ENCODE data around the gene ZNF366.

Gene ZNF366

DNA sequence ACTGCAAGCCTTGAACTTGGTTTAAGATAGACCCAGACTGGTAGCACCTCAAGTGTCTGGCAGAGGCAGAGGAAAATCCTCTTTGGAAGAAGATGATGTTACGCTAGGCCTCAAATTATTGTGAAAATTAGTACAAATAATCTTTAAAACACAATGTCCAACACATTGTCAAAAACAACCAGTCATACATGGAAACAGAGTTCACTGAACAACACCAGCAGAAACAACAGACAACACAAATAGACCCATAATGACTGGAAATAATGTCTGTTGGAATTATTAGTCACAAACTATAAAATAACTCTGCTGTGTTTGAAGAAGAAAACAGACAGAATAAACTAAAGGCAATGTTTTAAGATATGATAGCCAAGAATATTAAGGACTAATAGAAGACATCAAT, 15.4 kb upstream of the ZNF366 start:
- no peak for DNase-seq

DNA sequence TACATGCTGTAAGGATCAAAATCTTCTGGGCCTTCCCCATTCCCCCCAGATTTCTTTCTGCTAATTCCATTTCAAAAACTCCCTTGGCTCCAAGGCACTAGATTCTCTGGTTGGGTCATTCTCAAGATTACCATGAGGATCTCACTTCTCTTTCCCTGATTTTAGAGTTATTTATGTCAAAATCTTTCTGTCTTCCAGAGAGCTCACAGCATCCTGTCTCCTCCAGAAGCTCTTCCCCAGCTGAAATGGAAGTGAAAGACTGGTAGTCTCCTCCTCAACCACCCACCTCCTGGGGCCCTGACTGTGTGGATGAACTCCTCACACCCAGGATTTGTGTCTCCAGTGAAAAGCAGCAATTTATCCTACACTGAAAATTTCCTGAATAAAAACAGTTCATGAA, 11.9 kb upstream of the ZNF366 start:
- DNase-seq: no peak

DNA sequence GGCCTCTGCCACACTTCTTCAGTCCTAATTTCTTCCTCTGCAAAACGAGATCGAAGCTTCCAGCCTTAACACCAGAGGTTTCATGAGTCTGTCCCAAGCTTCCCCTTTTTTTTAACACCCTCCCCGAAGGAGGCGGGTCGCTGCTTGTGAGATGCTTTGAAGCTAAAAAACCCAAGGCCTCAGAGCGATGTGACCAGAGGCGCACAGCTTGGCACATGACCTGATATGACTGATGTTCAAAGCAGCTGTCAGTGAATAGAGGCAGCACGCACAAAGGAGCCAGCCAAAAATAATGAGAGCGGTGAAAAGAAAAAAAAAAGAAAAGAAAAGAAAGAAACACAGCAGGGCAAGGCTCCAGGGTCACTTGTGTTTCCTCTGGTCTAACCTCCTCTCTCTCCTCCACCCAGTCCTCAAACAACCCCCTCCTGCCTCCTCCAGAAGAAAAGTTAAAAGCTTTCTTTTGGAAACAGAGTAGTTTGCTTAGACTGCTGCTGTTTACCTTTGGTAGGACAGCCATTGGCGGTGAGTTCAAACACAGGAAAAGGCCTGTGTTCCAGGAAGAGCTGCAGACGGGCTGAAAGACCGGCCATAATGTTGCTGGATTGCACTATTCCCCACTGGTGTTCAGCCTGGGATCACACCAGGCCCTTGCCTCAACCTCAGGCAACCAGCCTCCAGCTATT, 10.9 kb upstream of the ZNF366 start:
- DNase-seq: peak in 4 of 51 donors; percentile 1 to 13 (median 7)

DNA sequence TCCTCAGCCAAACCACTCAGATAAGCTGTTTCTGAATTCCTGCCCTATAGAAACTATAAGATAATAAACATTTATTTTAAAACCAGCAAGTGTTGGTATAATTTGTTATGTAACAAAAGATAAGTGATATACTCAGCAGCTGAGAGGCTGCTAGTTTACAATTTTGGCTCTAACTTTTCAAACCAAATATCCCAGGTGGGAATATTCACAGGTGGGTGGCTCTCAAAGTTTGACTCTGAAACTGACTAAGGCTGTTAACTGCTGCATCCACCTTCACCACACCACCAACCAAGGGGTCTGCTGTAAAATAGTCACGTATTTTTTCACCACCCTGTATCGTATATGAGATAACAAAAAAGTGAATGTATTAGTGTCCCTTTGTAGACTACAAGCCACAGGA, 9.7 kb upstream of the ZNF366 start:
- DNase-seq: no peak

DNA sequence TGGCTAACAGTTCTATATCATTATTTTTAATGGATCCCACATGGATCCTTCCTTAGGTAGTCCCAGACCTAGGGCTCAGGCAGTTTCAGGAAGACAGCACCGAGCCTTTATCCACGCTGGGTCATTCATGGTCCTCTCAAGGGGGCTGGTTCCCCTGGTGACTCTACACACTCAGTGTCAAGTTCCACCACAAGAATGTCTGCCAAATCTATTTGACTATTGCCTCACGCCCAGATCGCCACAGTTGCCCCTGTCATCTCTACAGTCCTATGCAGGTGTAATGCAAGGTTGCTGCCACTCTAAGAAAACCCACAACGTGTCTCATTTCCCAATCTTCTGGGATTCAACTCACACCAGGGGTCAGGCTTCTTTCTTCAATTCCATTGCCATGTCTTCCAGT, 8.0 kb upstream of the ZNF366 start:
- no peak for DNase-seq

DNA sequence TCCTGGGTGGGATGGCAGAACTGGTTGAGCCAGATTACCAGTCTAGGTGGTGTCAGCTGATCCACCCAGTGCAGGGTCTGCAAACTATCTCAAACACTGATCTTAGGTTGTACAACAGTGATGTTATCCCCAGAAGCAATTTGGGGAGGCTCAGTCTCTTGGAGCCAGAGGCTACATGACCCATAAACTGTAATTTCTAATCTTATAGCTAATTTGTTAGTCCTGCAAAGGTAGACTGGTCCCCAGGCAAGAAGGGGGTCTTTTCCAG, 5.3 kb upstream of the ZNF366 start:
- no peak for DNase-seq

DNA sequence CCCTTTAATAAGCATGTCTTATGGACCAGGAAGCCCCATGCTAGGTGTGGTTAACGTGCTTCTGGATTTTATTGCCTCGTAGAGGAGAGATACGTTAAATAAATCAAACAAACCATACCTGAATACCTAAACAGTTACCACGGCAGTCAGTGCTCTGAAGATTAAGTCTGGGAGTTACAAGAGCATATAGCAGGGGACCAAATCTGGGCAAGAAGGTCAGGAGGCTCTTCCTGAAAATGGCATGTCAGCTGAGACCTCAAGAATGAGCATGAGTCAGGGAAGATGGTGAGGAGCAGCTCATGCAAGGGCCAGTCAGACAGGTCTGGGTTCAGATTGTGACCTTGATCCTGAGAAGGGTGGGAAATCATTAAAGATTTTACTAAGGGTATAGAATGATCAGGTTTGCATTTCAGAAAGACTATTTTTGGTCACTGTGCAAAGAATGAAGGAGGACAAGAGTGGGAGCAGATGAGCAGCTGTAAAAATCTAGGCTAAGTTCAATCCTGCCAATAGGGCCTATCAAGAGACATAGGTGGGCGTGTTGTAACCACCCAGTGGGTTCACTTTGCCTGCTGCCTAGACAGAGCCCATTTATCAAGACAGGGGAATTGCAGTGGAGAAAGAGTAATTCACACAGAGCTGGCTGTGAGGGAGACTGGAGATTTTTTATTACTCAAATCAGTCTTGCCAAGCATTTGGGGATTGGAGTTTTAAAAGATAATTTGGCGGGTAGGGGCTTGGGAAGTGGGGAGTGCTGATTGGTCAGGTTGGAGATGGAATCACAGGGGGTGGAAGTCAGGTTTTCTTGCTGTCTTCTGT, 4.8 kb upstream of the ZNF366 start:
- no peak for DNase-seq

DNA sequence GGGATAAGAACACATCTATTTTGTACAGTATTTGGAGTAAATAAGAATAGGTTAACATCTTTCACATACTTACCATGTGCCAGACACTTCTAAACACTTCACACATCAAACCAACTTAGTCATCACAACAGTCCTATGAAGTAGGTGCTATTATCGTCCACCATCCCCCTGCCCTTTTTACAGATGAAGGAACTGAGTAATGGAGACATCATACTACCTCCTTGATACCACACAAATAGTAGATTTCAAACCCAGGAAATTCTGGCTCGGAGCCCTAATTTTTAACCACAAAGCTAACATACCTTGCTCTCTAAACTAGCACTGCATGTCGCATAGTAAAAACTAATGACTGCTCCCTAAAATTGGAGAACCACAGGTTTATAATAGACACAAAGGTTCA, 4.2 kb upstream of the ZNF366 start:
- no peak for DNase-seq

DNA sequence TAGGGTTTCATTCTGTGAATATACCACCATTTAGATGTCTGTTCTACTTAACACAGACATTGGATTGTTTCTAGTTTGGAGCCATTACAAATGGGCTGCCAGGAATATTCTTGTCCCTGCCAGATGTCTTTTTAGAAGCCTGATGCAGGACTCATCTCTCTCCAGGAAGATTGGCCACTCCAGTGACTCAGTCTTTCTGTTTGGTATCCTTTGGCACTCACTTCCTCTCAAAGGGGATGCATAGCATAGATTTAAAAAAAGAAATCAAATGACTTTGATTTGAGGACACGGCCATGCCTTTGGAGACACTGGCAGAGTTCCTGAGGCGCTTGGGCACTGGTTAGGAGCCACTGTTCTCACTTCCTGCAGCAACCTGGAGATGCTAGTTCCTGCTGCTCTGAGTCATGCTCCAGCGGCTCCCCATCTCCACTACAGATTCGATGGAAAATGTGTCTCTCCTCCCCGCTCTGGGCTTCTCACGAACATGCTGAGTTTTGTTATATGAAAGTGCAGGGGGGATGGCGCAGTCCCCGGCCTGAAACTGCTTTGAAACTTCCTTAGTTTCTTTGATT, 3.5 kb upstream of the ZNF366 start:
- peak in 12 of 51 donors; percentile 1 to 55 (median 20) for DNase-seq

DNA sequence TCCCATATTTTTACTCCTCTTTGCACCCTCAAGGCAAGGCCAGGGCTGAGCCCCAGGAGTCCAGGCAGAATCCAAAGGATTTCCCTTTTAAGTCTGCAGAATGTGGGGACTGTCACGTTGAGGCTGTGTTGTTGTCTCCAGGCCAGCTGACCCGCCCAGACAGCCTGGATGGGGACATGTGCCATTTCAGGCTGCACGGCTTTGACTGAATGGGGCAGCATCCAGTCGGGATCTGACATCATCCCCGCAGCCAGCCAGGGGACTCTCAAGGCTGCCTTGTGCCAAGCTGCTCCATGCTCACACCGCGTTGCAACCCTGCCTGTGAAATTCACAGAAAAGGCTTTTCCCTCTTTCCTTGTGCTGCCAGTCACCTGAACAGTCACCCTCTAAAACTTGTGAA, 2.2 kb upstream of the ZNF366 start:
- DNase-seq: peak in 42 of 51 donors; percentile 2 to 80 (median 46)

DNA sequence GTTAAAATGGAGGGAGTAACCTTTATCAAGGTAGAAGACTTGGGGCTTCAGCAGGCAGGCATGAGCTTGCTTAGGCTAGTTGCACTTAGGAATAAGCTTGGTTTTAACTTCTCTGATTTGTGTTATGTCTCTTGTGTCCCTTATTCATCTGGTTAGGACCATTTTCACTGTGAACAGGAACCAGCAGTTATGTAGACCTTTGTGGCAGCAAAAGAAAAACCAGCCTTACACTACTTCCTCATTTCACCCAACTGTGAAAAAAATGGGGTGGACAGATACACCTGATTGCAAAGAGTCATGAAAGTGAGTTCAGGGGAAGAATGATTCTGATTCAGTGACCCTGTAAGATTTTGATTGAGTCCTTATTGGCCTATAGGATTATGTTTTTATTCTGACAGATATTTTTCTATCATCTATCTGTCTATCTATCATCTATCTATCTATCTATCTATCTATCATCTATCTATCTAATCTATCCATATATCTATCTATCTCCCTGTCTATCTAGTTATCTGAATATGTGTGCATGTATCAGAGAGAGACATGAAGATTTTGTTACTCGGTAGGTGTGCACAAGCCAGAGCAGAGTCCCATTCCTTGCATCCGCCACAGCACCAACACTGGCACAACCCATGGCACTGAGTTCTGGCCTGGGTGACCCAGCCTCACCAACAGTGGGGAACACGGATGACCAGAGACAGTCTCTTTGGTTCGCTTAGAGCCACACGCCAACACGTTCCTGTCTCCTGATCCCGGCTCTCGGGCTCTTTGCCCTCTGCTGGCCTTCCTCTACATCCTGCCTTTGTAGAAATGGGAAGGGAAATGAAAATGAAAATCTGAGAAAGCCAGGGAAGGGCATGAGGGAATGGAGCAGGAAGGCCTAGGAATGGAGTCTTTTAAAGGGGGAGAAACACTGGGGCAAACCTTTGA, 1.3 kb upstream of the ZNF366 start:
- no peak for DNase-seq

DNA sequence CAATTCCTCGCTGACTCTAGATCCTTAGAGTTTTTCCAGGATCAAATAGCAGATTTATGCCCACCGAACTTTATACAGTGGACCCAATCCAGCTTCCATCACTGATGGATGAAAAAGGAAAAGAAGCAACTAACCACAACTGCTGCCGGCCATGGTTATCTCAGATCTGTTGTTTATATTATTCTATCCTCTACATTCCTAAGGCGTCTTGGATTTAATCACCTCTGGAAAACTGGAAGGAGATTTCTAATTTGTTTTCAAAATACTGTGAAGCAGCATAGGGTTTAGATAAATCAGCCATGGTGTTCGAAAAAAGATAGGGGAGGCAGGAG, 663 bp upstream of the ZNF366 start:
- DNase-seq: no peak

DNA sequence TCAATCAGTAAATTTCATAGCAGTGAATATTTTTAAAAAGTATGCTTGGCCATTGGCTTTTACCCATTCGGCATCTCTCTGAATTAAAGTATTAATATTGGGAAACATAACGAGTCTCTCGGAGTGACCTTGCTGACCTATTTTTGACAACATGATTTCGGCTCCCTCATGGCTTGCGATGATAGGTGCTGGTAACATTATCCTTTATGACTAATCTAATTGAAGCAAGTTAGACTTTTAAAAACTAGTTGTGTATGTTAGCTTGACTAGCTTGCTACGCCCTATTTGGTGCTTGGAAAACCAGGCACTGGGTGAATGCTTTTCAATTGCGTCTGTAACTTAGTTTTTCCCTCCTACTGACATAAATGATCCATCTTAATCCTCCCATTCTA, 1.1 kb downstream of the ZNF366 start:
- DNase-seq: no peak

DNA sequence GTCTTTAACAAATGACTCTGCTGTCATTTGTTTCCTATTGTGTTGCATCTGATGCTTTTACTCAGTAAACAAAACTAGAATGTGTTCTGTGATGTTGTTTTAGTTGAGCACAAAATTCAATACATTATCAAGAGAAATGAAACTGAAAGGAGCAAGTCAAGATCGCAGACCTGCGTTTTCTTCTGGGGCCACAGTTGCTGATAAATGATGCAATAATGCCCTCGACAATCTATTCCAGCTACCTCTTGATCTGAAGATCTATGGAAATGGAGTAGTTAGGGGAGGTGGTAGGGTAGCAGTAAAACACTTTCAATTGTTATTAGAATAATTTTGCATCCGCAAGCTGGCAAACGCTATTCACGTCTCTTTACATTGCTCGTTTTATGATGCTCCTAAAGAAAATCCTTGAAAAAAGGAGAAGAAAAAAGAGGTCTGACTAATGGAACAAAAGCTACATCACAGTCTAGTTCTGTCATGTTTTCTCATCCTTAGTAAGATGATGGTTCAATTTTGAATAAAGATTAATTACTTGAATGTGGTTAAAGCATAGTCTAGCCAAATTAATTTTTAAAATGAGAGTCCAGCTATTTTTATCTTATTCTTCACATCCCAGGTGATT, 1.6 kb downstream of the ZNF366 start:
- no peak for DNase-seq

DNA sequence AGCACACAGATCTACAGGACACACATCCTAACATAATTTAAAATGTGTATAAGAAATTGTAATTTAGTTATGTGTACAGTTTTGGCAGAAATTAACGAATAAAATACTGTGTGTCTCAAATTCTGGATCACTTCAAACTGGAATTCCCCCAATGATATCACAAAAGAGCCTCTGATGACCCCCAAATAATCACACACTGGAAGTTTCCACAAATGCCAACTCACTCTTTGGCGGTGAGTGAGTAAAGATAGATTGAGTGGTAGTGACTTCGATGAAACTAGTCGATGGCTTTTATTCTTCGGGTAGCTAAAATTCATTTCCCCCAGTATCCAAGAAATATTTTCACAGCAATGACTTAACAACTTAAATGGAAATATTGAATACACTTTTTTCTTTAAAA, 2.2 kb downstream of the ZNF366 start:
- DNase-seq: no peak

DNA sequence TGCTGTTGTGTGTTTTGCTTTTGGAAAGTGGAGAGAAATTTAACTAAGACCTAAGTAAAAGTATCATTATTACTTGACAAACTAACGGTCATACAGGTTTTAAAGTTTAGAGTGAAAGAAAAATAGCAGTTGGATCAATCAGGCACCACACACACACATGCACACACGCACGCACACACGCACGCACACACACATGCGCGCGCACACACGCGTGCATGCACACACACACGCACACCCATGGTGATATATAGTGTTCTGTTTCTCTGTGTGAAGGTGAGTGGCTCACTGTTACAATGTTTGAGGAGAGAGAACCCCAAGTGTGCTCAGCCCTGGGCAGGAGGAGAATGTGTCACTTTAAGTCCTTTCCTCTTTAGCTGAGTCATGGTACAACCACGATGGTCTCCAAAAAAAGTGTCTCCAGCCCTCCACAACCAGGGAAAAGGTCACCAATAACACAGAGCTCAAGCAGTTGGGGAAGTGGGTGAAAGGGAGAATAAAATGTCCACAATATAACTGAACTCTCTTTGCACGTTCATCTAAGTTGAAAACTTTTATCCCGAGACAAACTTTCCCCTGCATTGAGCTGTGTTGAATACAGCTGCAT, 3.2 kb downstream of the ZNF366 start:
- no peak for DNase-seq

DNA sequence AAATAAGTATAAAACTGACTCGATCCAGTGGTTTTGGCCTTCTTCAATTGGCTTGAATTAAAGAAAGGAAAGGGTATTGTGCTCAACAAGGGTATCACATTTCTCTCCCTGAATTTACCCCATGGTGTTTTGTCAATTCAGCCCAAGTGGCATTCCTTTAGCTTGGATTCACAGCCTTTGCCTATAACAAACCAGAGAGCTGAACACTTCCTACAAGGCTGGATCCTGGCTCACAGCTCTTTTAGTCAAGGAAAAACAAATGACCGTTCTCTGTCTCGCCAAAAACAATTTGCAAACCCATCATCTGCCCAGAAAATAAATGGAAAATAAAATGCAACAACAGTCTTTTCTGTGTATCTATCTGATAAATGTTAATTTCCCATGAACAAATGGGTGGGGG, 5.7 kb downstream of the ZNF366 start:
- peak in 1 of 51 donors; percentile 4 for DNase-seq

DNA sequence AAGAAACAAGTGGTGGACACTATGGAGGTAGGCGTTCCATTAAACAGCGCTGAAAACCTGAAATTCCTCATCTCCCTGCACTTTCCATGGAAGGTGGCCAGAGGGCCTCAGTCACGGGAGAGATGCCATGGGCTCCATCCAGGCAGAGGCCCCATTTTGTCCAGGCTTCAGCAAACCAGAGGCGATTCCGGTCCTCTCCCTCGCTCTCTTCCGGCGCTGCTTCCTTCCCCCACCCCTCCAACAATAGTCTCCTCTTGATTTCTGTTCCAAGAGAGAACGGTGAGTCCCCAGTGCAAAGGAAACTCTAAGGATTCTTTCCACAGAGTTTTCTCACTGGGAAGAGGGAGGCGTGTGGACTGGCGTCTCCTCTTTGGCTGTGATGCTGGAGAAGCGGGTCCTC, 7.5 kb downstream of the ZNF366 start:
- no peak for DNase-seq

DNA sequence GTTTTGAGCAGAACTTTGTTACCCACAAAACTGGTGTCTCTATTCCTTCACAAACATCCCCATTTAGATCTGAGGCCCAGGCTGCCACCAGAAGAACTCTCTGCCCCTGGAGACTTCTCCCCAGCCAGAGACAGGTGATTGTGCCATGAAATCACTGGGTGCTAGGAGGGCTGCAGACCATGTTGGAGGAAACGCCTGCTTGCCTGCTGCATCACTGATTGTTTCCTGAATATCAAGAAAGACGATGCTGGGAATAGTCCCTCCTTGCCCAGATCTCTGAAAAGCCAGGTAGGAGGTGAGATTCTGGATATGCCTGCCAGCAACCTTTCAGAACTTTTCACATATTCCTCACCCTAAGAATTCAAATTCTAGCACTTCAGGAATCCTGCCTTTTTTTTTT, 8.1 kb downstream of the ZNF366 start:
- DNase-seq: no peak

DNA sequence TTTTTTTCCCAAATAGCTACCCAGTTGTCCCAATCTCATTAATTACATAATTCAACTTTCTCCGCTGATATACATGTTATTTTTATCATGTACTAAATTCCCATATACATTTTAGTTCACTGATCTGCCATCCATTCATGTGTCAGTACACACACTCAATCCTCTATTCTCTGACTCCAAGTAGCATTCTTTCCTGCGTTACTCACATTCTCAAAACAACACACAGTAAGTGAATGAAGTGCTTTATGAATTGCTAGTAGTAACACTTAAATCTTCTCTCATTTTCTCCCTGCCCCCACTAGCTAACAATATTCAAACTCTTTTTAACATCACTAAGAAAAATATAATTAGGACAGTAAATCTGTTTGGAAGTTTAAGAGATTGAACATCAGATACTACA, 8.9 kb downstream of the ZNF366 start:
- DNase-seq: no peak

DNA sequence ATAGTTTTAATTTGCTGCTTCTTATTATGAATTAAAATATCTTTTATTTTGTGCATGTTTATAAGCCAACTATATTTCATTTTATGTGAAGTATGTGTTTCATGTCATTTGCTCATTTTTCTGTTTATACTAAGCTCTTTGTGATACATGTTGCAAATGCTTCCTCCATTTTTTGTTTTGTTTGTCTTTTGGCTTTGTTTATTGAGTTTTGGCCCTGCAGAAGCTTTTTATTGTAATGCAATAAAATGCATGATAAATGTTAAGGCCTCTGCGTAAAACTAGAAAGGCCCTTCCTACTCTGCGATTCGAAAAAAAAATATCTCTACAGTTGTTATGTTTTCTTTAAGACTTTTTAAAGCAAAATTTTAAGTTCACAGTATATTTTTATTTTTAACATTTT, 9.4 kb downstream of the ZNF366 start:
- DNase-seq: no peak
